DND-41 (cell line): ENCODE measurements around the gene SH3GL3.

Experiments
- ATAC-seq: fragments of 200-7000 bp; cut with Tn5 transposase; 3 replicates; pipeline ENCODE4 v1.9.1; 2021; ENCODE audit warnings: low read depth; ENCODE audit not compliant: insufficient read depth
- DNase-seq: peaks from one replicate; pipeline ENCODE4 v3.0.0-alpha.2; 2020
- H2AFZ ChIP-seq: 2 replicates; pipeline ENCODE4 v1.6.0; 2012; ENCODE audit warnings: low read depth, low read length
- H3K27ac ChIP-seq: 2 replicates; pipeline ENCODE4 v1.5.1; 2012; ENCODE audit warnings: low read length, inconsistent platforms
- H3K27me3 ChIP-seq: fragments of 200-600 bp; sonication (generic); 2 replicates; pipeline ENCODE4 v1.6.0; 2012; ENCODE audit warnings: low read length, mild to moderate bottlenecking, inconsistent platforms; ENCODE audit not compliant: insufficient read depth, poor library complexity
- H3K36me3 ChIP-seq: 2 replicates; pipeline ENCODE4 v1.5.1; 2012; ENCODE audit warnings: low read length, inconsistent platforms; ENCODE audit not compliant: insufficient read depth
- H3K4me1 ChIP-seq: 2 replicates; pipeline ENCODE4 v1.5.1; 2012; ENCODE audit warnings: mild to moderate bottlenecking, low read length; ENCODE audit not compliant: insufficient read depth
- H3K4me2 ChIP-seq: 2 replicates; pipeline ENCODE4 v1.6.0; 2012; ENCODE audit warnings: mild to moderate bottlenecking, moderate library complexity, low read length, inconsistent platforms; ENCODE audit not compliant: insufficient read depth
- H3K4me3 ChIP-seq, 2 experiments: fragments of 200-600 bp in 1 of 2; shearing (Covaris generic) in 1 of 2; 2 replicates each; pipeline ENCODE4 v1.5.1; 2012 to 2016; ENCODE audit warnings: inconsistent platforms in 2 of 2, low read length in 2 of 2, mild to moderate bottlenecking in 2 of 2, low read depth in 1 of 2, moderate library complexity in 1 of 2
- H3K79me2 ChIP-seq: 2 replicates; pipeline ENCODE4 v1.6.0; 2012; ENCODE audit warnings: low read length, inconsistent platforms; ENCODE audit not compliant: insufficient read depth
- H3K9ac ChIP-seq: 2 replicates; pipeline ENCODE4 v1.6.0; 2012; ENCODE audit warnings: low read depth, mild to moderate bottlenecking, inconsistent platforms, low read length, moderate library complexity
- H3K9me3 ChIP-seq: 2 replicates; pipeline ENCODE4 v1.5.1; 2012; ENCODE audit warnings: low read length, moderate library complexity, mild to moderate bottlenecking, inconsistent platforms; ENCODE audit not compliant: insufficient read depth, severe bottlenecking
- H4K20me1 ChIP-seq: 2 replicates; pipeline ENCODE4 v1.6.0; 2012; ENCODE audit warnings: low read length; ENCODE audit not compliant: insufficient read depth
- EZH2 ChIP-seq: IDR thresholded peaks from 3 replicates; pipeline ENCODE4 v1.6.1; 2012; ENCODE audit warnings: borderline replicate concordance, low read depth, mild to moderate bottlenecking, moderate library complexity, low read length, inconsistent platforms; ENCODE audit not compliant: severe bottlenecking
- TF ChIP-seq, protein P1 (sequence below): IDR thresholded peaks from 2 replicates; pipeline ENCODE4 v1.5.1; 2012; ENCODE audit warnings: borderline replicate concordance, low read length, moderate library complexity, mild to moderate bottlenecking; ENCODE audit not compliant: poor library complexity, severe bottlenecking; ENCODE audit errors: extremely low read depth

SH3GL3 gene

DNA sequence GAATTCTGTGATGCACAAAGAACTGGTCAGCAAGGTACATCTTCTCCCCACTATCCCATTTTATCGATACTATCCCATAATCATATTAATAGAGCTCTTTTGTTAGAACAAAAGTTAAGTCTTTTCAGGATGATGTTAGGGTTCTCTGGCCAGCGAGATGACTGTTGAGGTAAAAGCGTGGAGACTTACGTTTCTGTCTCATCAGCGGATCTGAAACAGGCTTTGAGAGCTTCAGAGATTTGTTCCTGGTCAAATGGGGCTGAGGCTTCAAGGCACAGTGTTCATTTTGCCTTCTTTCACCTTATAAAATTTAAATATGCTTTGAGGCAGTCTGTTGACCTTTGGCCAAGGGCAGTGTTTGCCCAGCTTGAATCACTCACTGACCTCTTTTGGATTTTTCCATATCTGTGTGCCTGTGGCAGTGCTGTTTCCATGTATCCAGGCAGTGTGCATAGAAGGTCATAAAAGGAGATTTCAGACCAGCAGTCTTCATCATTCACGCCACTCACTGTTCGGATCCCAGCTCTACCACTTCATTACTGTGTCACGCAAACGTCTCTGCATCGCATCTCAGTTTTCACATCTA, 209.9 kb downstream of the SH3GL3 start:
- H3K27ac ChIP-seq = no peak overlapping the region
- H3K27me3 ChIP-seq = no peaks in the 10 kb centered on the region
- H3K9me3 ChIP-seq = no peaks in the 10 kb centered on the region
- H3K4me1 ChIP-seq = no peaks in the 10 kb centered on the region
- TF ChIP-seq EZH2 = no peak
- TF ChIP-seq, protein P1, sequence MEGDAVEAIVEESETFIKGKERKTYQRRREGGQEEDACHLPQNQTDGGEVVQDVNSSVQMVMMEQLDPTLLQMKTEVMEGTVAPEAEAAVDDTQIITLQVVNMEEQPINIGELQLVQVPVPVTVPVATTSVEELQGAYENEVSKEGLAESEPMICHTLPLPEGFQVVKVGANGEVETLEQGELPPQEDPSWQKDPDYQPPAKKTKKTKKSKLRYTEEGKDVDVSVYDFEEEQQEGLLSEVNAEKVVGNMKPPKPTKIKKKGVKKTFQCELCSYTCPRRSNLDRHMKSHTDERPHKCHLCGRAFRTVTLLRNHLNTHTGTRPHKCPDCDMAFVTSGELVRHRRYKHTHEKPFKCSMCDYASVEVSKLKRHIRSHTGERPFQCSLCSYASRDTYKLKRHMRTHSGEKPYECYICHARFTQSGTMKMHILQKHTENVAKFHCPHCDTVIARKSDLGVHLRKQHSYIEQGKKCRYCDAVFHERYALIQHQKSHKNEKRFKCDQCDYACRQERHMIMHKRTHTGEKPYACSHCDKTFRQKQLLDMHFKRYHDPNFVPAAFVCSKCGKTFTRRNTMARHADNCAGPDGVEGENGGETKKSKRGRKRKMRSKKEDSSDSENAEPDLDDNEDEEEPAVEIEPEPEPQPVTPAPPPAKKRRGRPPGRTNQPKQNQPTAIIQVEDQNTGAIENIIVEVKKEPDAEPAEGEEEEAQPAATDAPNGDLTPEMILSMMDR = no peak
- no peak overlapping the region for H2AFZ ChIP-seq
- DNase-seq (no peak), ATAC-seq (no peak)
- H3K4me2 ChIP-seq = no peak overlapping the region
- no peaks in the 10 kb centered on the region for H3K79me2 ChIP-seq
- H3K4me3 ChIP-seq = no peak overlapping the region
- no peak overlapping the region for H3K9ac ChIP-seq
- H3K36me3 ChIP-seq = no peaks in the 10 kb centered on the region
- H4K20me1 ChIP-seq = no peaks in the 10 kb centered on the region

DNA sequence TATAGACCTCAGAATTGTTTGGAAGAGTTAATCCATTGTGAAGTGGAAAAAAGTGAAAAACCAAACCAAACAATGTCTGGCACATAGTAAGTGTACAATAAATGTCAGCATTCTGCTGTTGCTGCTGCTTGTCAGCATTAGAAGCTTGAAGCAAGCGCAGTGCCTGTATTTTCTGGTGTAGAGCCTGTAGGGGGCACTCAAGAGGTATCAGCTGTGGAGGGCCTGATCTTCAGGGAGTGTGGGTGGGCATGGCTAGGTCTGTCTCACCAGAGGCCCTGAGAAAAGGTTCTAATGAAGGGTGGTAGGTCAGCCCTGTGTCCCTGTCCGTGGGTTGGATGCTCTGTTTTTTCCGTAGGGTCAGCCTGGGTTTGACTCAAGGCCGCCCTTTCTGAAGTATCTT, 210.4 kb downstream of the SH3GL3 start:
- DNase-seq = no peak
- ATAC-seq = no peak
- Histone ChIP-seq H3K79me2 (no peaks in the 10 kb centered on the region), H2AFZ (no peak overlapping the region), H3K4me3 (no peak overlapping the region), H3K27ac (no peak overlapping the region), H3K4me2 (no peak overlapping the region), H3K9me3 (no peaks in the 10 kb centered on the region), H3K27me3 (no peaks in the 10 kb centered on the region), H3K9ac (no peak overlapping the region), H3K4me1 (no peaks in the 10 kb centered on the region), H4K20me1 (no peaks in the 10 kb centered on the region), H3K36me3 (no peaks in the 10 kb centered on the region)
- TF ChIP-seq, protein P1 = peak; percentile 31
- no peak for TF ChIP-seq EZH2

DNA sequence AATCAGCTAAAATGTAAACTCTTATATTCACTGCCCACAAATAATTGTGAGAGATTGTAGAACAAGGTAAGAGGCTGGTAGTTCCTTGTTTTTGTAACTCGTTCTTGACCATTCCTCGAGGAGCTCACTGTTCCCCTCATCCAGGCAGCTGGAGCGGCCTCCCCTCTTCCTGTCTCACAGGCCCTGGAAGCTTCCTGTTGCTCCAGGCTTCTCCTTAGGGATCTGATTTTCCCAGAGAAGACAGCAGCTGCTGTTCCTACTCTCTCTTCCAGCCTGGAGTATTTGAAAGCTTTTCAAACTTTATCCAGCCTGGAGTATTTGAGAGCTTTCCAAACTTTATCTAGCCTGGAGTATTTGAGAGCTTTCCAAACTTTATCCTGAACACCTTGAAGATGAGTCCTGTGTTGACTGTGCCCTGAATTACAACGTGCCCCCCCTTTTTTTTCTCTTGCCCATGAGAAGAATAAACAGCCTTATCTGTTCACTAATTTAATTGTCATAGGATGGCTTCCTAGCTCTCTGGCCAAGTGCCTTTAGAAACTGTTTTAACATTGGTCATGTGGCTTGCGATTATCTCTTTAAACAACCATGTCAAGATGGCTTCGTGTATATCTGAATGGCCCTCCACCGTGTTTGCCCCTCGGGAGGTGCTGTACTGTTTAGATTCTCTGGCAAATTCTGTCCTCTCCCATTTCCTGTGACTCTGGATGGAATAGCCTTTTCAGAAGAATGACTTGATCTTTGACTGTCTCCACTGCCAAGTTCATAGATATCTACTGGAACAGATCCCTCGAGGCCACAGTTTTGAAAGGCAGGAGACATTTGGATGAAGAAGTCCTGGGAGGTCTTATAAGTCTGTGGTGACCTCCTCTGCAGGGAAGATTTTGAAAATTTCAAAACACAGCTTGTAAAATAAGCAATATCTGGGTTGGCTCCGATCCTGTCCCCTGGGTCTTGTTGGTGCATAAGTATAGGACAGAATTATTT, 211.6 kb downstream of the SH3GL3 start:
- no peaks in the 10 kb centered on the region for H3K36me3 ChIP-seq
- H3K27me3 ChIP-seq = no peaks in the 10 kb centered on the region
- no peak overlapping the region for H3K27ac ChIP-seq
- H3K79me2 ChIP-seq = no peaks in the 10 kb centered on the region
- no peak overlapping the region for H3K4me2 ChIP-seq
- H3K9ac ChIP-seq = no peak overlapping the region
- no peaks in the 10 kb centered on the region for H3K9me3 ChIP-seq
- no peak overlapping the region for H3K4me3 ChIP-seq
- TF ChIP-seq, protein P1 = no peak
- no peak for TF ChIP-seq EZH2
- no peak overlapping the region for H2AFZ ChIP-seq
- no peaks in the 10 kb centered on the region for H4K20me1 ChIP-seq
- H3K4me1 ChIP-seq = no peaks in the 10 kb centered on the region
- no peak for DNase-seq
- no peak for ATAC-seq
